Measurements from ENCODE around the gene PSEN1. TPM values are rescaled to one million over a fixed set of nuclear protein-coding genes. Genes with fewer than 3 reads are reported as not detected.

PSEN1 gene
- total RNA-seq, 1 experiment from 2014 or later = 39.3 TPM

DNA sequence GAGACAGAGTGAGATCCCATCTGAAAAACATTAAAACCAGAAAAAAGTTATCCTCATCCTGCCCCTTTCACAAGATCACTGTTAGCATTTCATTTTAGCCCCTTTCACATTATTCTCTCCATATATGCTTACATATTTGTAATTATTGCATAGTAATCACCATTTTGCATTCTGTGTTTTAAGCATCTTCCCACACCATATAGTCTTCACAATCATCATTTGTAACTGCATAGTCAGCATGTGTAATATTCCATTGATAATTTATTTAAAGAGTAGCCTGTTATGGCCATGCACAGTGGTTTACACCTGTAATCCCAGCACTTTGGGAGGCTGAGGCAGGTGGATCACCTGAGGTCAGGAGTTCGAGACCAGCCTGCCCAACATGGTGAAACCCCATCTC is 112.8 kb downstream of the PSEN1 start:
- intact Hi-C loops (cut with micrococcal nuclease; ENCODE audit: unreplicated experiment) (no loop called here), in situ Hi-C loops (cut with HindIII; ENCODE audit: low pct_unique_long_range_greater_than_20kb, low sequenced_read_pairs) (no loop called here)
- DNase-seq (ENCODE audit: low read depth, low spot score) = no peak
- ATAC-seq = no peak
- H3K27ac ChIP-seq (ENCODE audit: low read length) = no peak overlapping the region
- CTCF ChIA-PET = no interaction called here
- H3K27me3 ChIP-seq (ENCODE audit: control insufficient read depth, insufficient read depth, low read length) = no peaks in the 10 kb centered on the region
- POLR2A ChIA-PET = no interaction called here
- no peak overlapping the region for H3K4me3 ChIP-seq (ENCODE audit: low read depth in 2 of 2, low read length in 2 of 2)
- H3K4me1 ChIP-seq (ENCODE audit: control insufficient read depth, insufficient read depth, low read length) = peaks cover 5% of the 10 kb centered on the region; the same call in 1 of the 2 replicates
- no peaks in the 10 kb centered on the region for H3K36me3 ChIP-seq (ENCODE audit: control insufficient read depth, insufficient read depth, low read length)
- no peaks in the 10 kb centered on the region for H3K9me3 ChIP-seq (ENCODE audit: control insufficient read depth, insufficient read depth, low read depth, low read length)
- no peak for TF ChIP-seq CTCF (IDR thresholded peaks at IDR 0.05)
- TF ChIP-seq POLR2AphosphoS5 (IDR thresholded peaks at IDR 0.05; ENCODE audit: low read depth, low read length) = no peak
- TF ChIP-seq TCF7L2 (IDR thresholded peaks at IDR 0.05; ENCODE audit: low read depth, low read length) = no peak
- no peak for TF ChIP-seq REST (IDR thresholded peaks at IDR 0.05; ENCODE audit: insufficient read depth in 1 of 2, low read depth in 2 of 2, low read length in 1 of 2)
- TF ChIP-seq SIN3A (IDR thresholded peaks at IDR 0.05; ENCODE audit: borderline replicate concordance, insufficient read depth, low read depth, low read length) = no peak
- BruUV-seq (replicated peaks) = no TSS peak

DNA sequence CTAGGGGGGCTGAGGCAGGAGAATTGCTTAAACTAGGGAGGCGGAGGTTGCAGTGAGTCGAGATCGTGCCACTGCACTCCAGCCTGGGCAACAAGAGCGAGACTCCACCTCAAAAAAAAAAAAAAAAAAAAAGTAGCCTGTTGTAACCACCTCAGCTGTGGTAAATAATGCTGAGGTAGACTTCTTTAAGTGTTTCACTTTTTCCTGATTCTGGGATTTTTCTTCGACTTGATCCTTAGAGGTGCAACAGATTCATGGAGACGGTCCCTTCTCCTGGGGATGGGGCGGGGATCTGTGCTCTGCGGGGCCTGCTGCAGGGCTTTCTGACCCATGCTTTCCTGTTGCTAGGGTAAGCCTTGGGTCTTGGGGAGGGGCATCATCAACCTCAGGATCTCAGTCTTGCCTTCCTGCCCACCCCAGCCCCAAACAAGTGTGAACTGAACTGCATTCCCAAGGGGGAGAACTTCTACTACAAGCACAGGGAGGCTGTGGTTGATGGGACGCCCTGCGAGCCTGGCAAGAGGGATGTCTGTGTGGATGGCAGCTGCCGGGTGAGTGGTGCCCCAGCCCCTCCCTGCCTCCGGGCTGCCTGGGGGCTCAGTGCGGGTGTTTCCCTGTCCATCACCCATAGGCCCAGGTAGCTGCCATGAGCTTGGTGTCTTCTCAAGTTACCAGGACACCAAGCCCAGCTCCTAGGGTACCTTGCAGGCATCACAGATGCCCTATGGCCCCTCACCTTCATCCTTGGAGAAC is 113.4 kb downstream of the PSEN1 start:
- Histone ChIP-seq H3K4me1 (ENCODE audit: control insufficient read depth, insufficient read depth, low read length) (peaks cover 5% of the 10 kb centered on the region; the same call in 1 of the 2 replicates), H3K27ac (ENCODE audit: low read length) (no peak overlapping the region), H3K27me3 (ENCODE audit: control insufficient read depth, insufficient read depth, low read length) (no peaks in the 10 kb centered on the region), H3K9me3 (ENCODE audit: control insufficient read depth, insufficient read depth, low read depth, low read length) (no peaks in the 10 kb centered on the region), H3K36me3 (ENCODE audit: control insufficient read depth, insufficient read depth, low read length) (no peaks in the 10 kb centered on the region), H3K4me3 (ENCODE audit: low read depth in 2 of 2, low read length in 2 of 2) (no peak overlapping the region)
- TF ChIP-seq SIN3A (IDR thresholded peaks at IDR 0.05; ENCODE audit: borderline replicate concordance, insufficient read depth, low read depth, low read length) (no peak), REST (IDR thresholded peaks at IDR 0.05; ENCODE audit: insufficient read depth in 1 of 2, low read depth in 2 of 2, low read length in 1 of 2) (no peak), POLR2AphosphoS5 (IDR thresholded peaks at IDR 0.05; ENCODE audit: low read depth, low read length) (no peak), CTCF (IDR thresholded peaks at IDR 0.05) (no peak), TCF7L2 (IDR thresholded peaks at IDR 0.05; ENCODE audit: low read depth, low read length) (no peak)
- no peak for ATAC-seq
- POLR2A ChIA-PET = no interaction called here
- no TSS peak for BruUV-seq (replicated peaks)
- CTCF ChIA-PET = no interaction called here
- no peak for DNase-seq (ENCODE audit: low read depth, low spot score)
- intact Hi-C loops (cut with micrococcal nuclease; ENCODE audit: unreplicated experiment) = no loop called here
- in situ Hi-C loops (cut with HindIII; ENCODE audit: low pct_unique_long_range_greater_than_20kb, low sequenced_read_pairs) = no loop called here

All from Panc1 (cell line).